H9 (cell line): ENCODE measurements around the gene AHCY. TPM values are rescaled to one million over a fixed set of nuclear protein-coding genes. Genes with fewer than 3 reads are reported as not detected.

Source experiments
- DNase-seq: peaks from one replicate; pipeline ENCODE4 v3.0.0-alpha.2; 2017
- H2AFZ ChIP-seq: one replicate; pipeline ENCODE4 v1.6.1; 2013; ENCODE audit warnings: mild to moderate bottlenecking, low read length, control low read depth, moderate library complexity
- H2AK5ac ChIP-seq: 2 replicates; pipeline ENCODE4 v1.6.1; 2013; ENCODE audit warnings: low read length, control low read depth, mixed read lengths; ENCODE audit not compliant: insufficient read length
- H2BK120ac ChIP-seq: one replicate; pipeline ENCODE4 v1.6.1; 2013; ENCODE audit warnings: low read depth, mild to moderate bottlenecking, low read length, control low read depth, inconsistent platforms; ENCODE audit not compliant: poor library complexity, severe bottlenecking
- H2BK12ac ChIP-seq: 2 replicates; pipeline ENCODE4 v1.6.1; 2013; ENCODE audit warnings: low read length, control low read depth, mixed read lengths, low read depth; ENCODE audit not compliant: insufficient read length
- H2BK15ac ChIP-seq: 2 replicates; pipeline ENCODE4 v1.6.1; 2013; ENCODE audit warnings: low read depth, low read length, control low read depth
- H2BK20ac ChIP-seq: one replicate; pipeline ENCODE4 v1.6.1; 2013; ENCODE audit warnings: low read depth, mild to moderate bottlenecking, low read length, control low read depth, inconsistent platforms; ENCODE audit not compliant: poor library complexity, severe bottlenecking
- H2BK5ac ChIP-seq: 2 replicates; pipeline ENCODE4 v1.6.1; 2013; ENCODE audit warnings: low read length, control low read depth, mixed read lengths; ENCODE audit not compliant: insufficient read length
- H3K14ac ChIP-seq: 2 replicates; pipeline ENCODE4 v1.6.1; 2013; ENCODE audit warnings: low read length, control low read depth; ENCODE audit not compliant: insufficient read depth
- H3K18ac ChIP-seq: 2 replicates; pipeline ENCODE4 v1.6.1; 2013; ENCODE audit warnings: low read depth, mild to moderate bottlenecking, mixed read lengths, low read length, control low read depth; ENCODE audit not compliant: insufficient read length
- H3K23ac ChIP-seq: 2 replicates; pipeline ENCODE4 v1.6.1; 2013; ENCODE audit warnings: low read length, control low read depth, mixed read lengths, low read depth; ENCODE audit not compliant: insufficient read length
- H3K23me2 ChIP-seq: 2 replicates; pipeline ENCODE4 v1.6.1; 2013; ENCODE audit warnings: low read depth, mild to moderate bottlenecking, mixed read lengths, low read length, control low read depth; ENCODE audit not compliant: insufficient read length, poor library complexity, severe bottlenecking
- H3K27ac ChIP-seq: 2 replicates; pipeline ENCODE4 v1.5.1; 2013; ENCODE audit warnings: low read length, control low read depth, mixed read lengths, low read depth; ENCODE audit not compliant: insufficient read length
- H3K27me3 ChIP-seq: 2 replicates; pipeline ENCODE4 v1.6.1; 2013; ENCODE audit warnings: low read length, control low read depth, inconsistent platforms; ENCODE audit not compliant: insufficient read depth
- H3K4ac ChIP-seq: 2 replicates; pipeline ENCODE4 v1.6.1; 2013; ENCODE audit warnings: low read depth, mild to moderate bottlenecking, control low read depth, inconsistent platforms, low read length, moderate library complexity
- H3K4me1 ChIP-seq: 2 replicates; pipeline ENCODE4 v1.6.1; 2013; ENCODE audit warnings: low read length, control low read depth, inconsistent platforms; ENCODE audit not compliant: insufficient read depth
- H3K4me2 ChIP-seq: 2 replicates; pipeline ENCODE4 v1.6.1; 2013; ENCODE audit warnings: low read length, control low read depth, mixed read lengths; ENCODE audit not compliant: insufficient read length, insufficient read depth
- H3K56ac ChIP-seq: 2 replicates; pipeline ENCODE4 v1.6.1; 2013; ENCODE audit warnings: low read depth, mild to moderate bottlenecking, mixed read lengths, low read length, control low read depth; ENCODE audit not compliant: insufficient read length
- H3K79me1 ChIP-seq: 2 replicates; pipeline ENCODE4 v1.6.1; 2013; ENCODE audit warnings: low read depth, mild to moderate bottlenecking, moderate library complexity, low read length, control low read depth, inconsistent platforms; ENCODE audit not compliant: insufficient read depth, poor library complexity, severe bottlenecking
- H3K79me2 ChIP-seq: 2 replicates; pipeline ENCODE4 v1.6.1; 2013; ENCODE audit warnings: low read length, control low read depth, inconsistent platforms; ENCODE audit not compliant: insufficient read depth
- H3K9ac ChIP-seq: 2 replicates; pipeline ENCODE4 v1.6.1; 2013; ENCODE audit warnings: low read length, control low read depth, mixed read lengths; ENCODE audit not compliant: insufficient read length; ENCODE audit errors: extremely low read depth
- H3K9me3 ChIP-seq: one replicate; pipeline ENCODE4 v1.6.1; 2013; ENCODE audit warnings: low read depth, low read length, inconsistent platforms; ENCODE audit not compliant: control insufficient read depth
- H3T11ph ChIP-seq: one replicate; pipeline ENCODE4 v1.6.1; 2013; ENCODE audit warnings: mild to moderate bottlenecking, low read length, control low read depth, inconsistent platforms
- H4K20me1 ChIP-seq: one replicate; pipeline ENCODE4 v1.6.1; 2013; ENCODE audit not compliant: control insufficient read depth, insufficient read length, insufficient read depth
- H4K5ac ChIP-seq: 2 replicates; pipeline ENCODE4 v1.6.1; 2013; ENCODE audit warnings: low read depth, mild to moderate bottlenecking, mixed read lengths, low read length, control low read depth; ENCODE audit not compliant: insufficient read length
- H4K8ac ChIP-seq: replicated peaks from 2 replicates; pipeline ENCODE4 v1.6.1; 2013; ENCODE audit warnings: low read length, control low read depth, mixed read lengths, low read depth; ENCODE audit not compliant: insufficient read length
- H4K91ac ChIP-seq: 2 replicates; pipeline ENCODE4 v1.6.1; 2013; ENCODE audit warnings: low read depth, mild to moderate bottlenecking, moderate library complexity, mixed read lengths, low read length, control low read depth; ENCODE audit not compliant: insufficient read length
- H3K27ac Mint-ChIP-seq, 3 experiments: 2 replicates in 2 of 3; 3 replicates in 1 of 3; pipeline ENCODE4 v1.8.0; 2020 to 2021; ENCODE audit warnings: mixed read lengths in 3 of 3, mild to moderate bottlenecking in 1 of 3, moderate library complexity in 1 of 3
- H3K27me3 Mint-ChIP-seq: 2 replicates; pipeline ENCODE4 v1.8.0; 2021; ENCODE audit warnings: low read depth, mild to moderate bottlenecking, moderate library complexity, mixed read lengths
- H3K36me3 Mint-ChIP-seq, 3 experiments: 2 replicates in 2 of 3; 3 replicates in 1 of 3; pipeline ENCODE4 v1.8.0; 2020 to 2021; ENCODE audit warnings: low read depth in 3 of 3, mixed read lengths in 3 of 3; ENCODE audit not compliant: insufficient read depth in 1 of 3
- H3K4me1 Mint-ChIP-seq, 2 experiments: 2 replicates each; pipeline ENCODE4 v1.8.0; 2020; ENCODE audit warnings: mixed read lengths in 2 of 2
- H3K4me3 Mint-ChIP-seq, 2 experiments: 2 replicates in 1 of 2; 3 replicates in 1 of 2; pipeline ENCODE4 v1.8.0; 2020 to 2021; ENCODE audit warnings: mild to moderate bottlenecking in 2 of 2, mixed read lengths in 2 of 2, moderate library complexity in 1 of 2
- H3K9me3 Mint-ChIP-seq, 2 experiments: 2 replicates in 1 of 2; 3 replicates in 1 of 2; pipeline ENCODE4 v1.8.0; 2020; ENCODE audit warnings: mild to moderate bottlenecking in 2 of 2, mixed read lengths in 2 of 2, moderate library complexity in 1 of 2
- WGBS: extraction: QIAGEN DNeasy Blood & Tissue Kit; methylation state at CpG from one replicate; pipeline ENCODE4 v1.1.7; 2013; ENCODE audit warnings: missing lambda C conversion rate, low lambda C conversion rate, mixed read lengths; ENCODE audit not compliant: insufficient read length; ENCODE audit errors: extremely low coverage; 5-methylcytosine and 5-hydroxymethylcytosine counted together
- total RNA-seq: library from RNA; stranded (reverse); gene quantifications from 2 replicates; pipeline ENCODE4 v1.2.1, GENCODE V29; 2021
- TF ChIP-seq, protein P1 (sequence below): fragments of 200-600 bp; sonication (generic); conservative IDR thresholded peaks from 3 replicates; pipeline ENCODE4 v1.8.0; 2021; ENCODE audit warnings: antibody characterized with exemption, mild to moderate bottlenecking

AHCY gene
- total RNA-seq, 1 experiment from 2014 or later, result 461 TPM

DNA sequence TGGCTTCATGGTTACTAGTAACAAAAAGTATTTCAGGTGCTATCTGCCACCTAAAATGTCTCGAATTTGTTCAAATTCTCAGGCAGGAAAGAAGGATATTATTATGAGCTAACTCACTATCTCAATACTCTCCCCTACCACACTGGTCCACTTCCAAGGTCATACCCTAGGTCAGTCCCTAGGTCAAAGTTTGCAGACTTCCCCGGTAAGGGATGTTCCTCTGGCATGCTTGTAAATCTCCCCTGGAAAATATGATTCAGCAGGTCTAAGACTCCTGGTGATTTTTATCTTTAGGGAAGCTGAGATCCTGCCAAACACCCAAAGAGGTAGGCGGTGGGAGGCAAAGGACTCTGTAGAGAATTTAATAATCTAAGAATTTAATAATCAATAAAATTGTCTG, 6.7 kb downstream of the AHCY start:
- Histone ChIP-seq H3K4me2 (no peak overlapping the region), H2AFZ (no peak overlapping the region), H3K4ac (no peak overlapping the region), H3K23me2 (no peaks in the 10 kb centered on the region), H4K91ac (no peak overlapping the region), H4K8ac (no peak overlapping the region), H3K14ac (no peak overlapping the region), H3T11ph (no peak overlapping the region), H3K27me3 (no peaks in the 10 kb centered on the region), H2AK5ac (no peak overlapping the region), H4K20me1 (no peaks in the 10 kb centered on the region), H3K79me1 (peaks cover 7% of the 10 kb centered on the region), H3K9ac (no peak overlapping the region), H3K56ac (no peak overlapping the region), H4K5ac (no peak overlapping the region), H3K27ac (no peak overlapping the region), H2BK120ac (no peak overlapping the region), H3K79me2 (peaks cover 30% of the 10 kb centered on the region; the same call in 1 of the 2 replicates), H2BK5ac (no peak overlapping the region), H2BK20ac (no peak overlapping the region), H3K9me3 (no peaks in the 10 kb centered on the region), H2BK12ac (no peak overlapping the region), H3K18ac (no peak overlapping the region), H3K23ac (no peak overlapping the region), H3K4me1 (no peaks in the 10 kb centered on the region), H2BK15ac (no peak overlapping the region)
- WGBS, result no CpG with 5 or more reads among the region's 3 CpGs
- DNase-seq, result no peak
- peaks cover 3 to 4% of the 10 kb centered on the region in 2 experiments; a peak in 3 of 4 replicates for H3K4me1 Mint-ChIP-seq
- H3K27me3 Mint-ChIP-seq, result no peaks in the 10 kb centered on the region
- H3K27ac Mint-ChIP-seq, result no peak overlapping the region
- TF ChIP-seq, protein P1, sequence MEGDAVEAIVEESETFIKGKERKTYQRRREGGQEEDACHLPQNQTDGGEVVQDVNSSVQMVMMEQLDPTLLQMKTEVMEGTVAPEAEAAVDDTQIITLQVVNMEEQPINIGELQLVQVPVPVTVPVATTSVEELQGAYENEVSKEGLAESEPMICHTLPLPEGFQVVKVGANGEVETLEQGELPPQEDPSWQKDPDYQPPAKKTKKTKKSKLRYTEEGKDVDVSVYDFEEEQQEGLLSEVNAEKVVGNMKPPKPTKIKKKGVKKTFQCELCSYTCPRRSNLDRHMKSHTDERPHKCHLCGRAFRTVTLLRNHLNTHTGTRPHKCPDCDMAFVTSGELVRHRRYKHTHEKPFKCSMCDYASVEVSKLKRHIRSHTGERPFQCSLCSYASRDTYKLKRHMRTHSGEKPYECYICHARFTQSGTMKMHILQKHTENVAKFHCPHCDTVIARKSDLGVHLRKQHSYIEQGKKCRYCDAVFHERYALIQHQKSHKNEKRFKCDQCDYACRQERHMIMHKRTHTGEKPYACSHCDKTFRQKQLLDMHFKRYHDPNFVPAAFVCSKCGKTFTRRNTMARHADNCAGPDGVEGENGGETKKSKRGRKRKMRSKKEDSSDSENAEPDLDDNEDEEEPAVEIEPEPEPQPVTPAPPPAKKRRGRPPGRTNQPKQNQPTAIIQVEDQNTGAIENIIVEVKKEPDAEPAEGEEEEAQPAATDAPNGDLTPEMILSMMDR, result no peak
- H3K4me3 Mint-ChIP-seq, result no peak overlapping the region
- no peaks in the 10 kb centered on the region for H3K9me3 Mint-ChIP-seq
- peaks cover 45 to 60% (median 55%) of the 10 kb centered on the region in 3 experiments for H3K36me3 Mint-ChIP-seq
